NCI-H524 (cell line): ENCODE measurements around the gene CACNG1.

ENCODE experiments used
- DNase-seq, 2 experiments: peaks; one replicate each; lab custom pipeline; 2025; lab: John Stamatoyannopoulos, UW

Gene CACNG1

GRCh38 chr17:67051155-67051538, 6.8 kb downstream of the CACNG1 start:
- no peak for DNase-seq

DNA sequence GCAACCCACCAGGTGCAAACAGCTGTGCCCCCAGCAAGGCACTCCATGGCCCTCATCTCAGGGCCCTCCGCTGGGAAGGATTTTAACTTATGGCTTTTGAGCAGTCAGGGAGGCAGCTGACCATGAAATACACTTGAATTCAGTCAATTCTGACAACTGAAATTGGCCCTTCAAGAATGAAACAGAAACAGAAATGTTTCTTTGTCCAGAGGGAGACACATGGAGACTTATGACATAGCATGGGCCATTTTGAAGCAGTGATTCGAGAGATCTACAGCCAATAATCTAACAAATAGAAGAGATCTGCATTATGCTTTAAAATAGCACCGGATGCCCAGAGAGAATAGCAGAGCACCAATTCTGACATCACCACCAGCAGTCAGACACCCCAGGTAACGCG, 7.5 kb downstream of the CACNG1 start:
- DNase-seq: no peak

- no peak for DNase-seq
Measured at GRCh38 chr17:67052720-67053437, 8.5 kb downstream of the CACNG1 start.

- peak in 1 of 2 experiments; percentile 20 for DNase-seq
Measured at GRCh38 chr17:67053438-67054000, 9.2 kb downstream of the CACNG1 start.

GRCh38 chr17:67054011-67054591, 9.7 kb downstream of the CACNG1 start:
- DNase-seq: no peak

DNA sequence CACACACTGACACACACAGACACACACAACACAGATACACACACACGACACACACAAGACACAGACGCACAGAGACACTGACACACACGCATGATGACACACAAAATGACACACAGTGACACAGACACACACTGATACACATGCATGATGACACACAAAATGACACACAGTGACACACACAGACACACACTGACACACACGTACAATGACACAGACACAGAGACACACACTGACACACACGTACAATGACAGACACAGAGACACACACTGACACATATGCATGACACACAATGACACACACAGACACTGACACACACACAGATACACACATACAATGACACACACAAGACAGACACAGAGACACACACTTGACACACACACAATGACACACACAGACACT, 10.3 kb downstream of the CACNG1 start:
- no peak for DNase-seq

GRCh38 chr17:67055041-67055443, 10.7 kb downstream of the CACNG1 start:
- DNase-seq: no peak

DNA sequence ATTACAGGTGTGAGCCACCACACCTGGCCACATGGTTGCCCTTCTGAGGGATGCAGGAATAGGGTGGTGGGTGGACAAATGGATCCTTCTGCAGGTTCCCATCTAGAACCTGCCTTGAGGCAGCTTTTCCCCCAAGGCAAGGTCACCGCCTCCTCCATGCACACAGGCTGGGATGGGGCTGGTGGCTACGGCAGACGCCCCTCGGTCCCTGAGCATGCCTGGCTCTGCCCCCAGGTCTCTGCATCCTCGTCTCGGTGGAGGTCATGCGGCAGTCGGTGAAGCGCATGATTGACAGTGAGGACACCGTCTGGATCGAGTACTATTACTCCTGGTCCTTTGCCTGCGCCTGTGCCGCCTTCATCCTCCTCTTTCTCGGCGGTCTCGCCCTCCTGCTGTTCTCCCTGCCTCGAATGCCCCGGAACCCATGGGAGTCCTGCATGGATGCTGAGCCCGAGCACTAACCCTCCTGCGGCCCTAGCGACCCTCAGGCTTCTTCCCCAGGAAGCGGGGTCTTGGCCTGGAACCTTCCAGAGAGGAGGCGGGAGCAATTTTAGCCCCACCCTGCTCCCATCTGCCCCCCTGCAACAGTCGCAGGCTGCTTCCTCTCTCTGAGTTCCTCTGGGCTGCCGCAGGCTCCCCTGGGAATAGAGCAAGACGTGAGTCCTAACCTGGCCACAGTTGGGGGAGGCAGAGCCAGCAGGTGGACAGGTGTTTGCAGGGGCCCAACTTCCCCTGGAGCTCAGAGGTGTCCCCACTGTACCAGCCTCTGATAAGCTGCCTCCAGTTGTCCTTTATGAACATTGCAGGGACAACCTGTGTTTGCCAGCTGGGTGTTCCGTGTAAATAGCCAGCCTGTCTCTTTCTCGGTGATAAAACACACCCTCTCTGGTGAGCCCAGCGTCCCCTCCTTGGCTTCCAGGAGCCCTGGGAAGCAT, 11.7 kb downstream of the CACNG1 start:
- DNase-seq: no peak

- DNase-seq: no peak
Measured at GRCh38 chr17:67056746-67057490, 12.6 kb downstream of the CACNG1 start.

- no peak for DNase-seq
Measured at GRCh38 chr17:67058036-67058435, 13.7 kb downstream of the CACNG1 start.

DNA sequence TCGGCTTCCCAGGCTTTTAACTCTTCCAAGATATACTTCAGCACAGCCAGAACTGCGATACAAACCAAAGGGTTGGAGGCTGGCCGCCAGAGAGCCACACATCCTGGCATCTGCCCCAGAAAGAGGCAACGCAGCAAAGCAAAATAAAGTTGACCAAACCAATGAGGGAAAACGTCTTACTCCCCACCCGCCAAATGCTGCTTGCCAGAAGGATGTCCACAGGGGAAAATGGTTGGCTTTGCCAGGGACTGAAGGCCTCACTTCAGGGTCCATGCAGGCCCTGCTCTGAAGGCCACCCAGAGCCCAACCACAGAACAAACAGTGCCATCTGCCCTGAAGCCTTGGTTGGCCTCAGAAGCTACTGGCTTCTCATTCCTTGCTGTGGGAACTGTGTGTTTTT, 15.0 kb downstream of the CACNG1 start:
- DNase-seq: no peak

GRCh38 chr17:67063141-67063540, 18.8 kb downstream of the CACNG1 start:
- DNase-seq: no peak

GRCh38 chr17:67066717-67067116, 22.4 kb downstream of the CACNG1 start:
- no peak for DNase-seq

DNA sequence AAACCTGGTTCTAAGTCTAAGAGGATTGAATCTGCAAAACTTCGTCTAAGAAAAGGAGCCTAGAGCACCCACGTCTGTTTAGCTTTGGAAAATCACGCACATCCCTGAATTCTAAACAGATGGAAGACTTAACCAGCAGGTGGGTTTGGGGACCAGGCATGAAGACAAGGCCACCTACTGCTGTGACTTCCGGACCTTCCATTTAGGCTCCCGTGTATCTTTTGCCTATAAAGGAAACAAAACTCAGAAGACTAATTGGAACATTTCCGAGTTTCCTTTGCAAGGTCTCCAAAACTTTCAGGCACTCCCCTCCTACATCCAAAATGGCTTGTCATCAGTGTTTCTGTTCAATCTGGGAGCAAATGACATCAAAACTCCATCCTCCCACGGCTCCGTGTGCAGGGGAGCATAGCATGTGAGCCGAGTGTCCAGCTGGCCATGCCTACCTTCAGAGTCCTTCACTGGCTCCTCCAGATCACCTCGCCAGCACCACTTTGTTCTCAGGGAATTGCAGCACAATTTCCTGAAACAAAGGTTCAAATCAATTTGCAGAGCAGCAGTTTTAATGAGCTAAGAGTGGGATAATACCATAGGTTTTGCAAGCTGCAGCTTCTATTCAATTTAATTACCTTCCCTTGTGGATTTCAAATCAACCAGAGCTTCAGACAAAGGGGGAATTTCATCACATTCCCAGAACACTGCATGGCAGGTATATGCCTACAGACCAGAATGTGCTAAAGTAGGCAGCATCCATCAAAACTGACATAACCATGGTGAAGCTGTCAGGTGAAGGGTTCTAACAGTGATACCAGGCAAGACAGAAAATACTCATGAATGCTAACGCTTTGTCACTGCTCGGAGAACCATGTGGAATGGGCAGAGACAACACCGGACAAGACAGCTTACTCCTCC, 23.5 kb downstream of the CACNG1 start:
- no peak for DNase-seq

DNA sequence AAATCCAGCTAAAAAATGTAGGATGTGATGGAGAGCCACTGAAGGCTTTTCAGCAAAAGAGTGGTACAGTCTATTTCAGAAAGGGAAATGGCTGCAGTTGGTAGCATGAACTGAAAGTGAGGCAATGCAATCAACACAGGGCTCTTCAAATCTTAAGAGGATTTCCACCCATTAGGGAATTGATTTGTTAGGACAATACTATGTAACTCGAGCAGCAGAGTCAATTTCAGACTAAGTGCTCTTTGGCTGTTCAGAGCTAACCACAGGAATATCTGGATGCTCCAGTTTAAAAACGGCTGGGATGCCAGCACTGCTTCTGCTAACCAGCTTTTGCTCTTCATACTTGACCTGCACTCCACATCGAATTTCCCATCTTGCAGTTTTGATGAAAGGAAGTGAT, 24.6 kb downstream of the CACNG1 start:
- DNase-seq: peak; percentile 17 to 76

GRCh38 chr17:67069603-67070136, 25.3 kb downstream of the CACNG1 start:
- no peak for DNase-seq

GRCh38 chr17:67071595-67071994, 27.2 kb downstream of the CACNG1 start:
- no peak for DNase-seq

DNA sequence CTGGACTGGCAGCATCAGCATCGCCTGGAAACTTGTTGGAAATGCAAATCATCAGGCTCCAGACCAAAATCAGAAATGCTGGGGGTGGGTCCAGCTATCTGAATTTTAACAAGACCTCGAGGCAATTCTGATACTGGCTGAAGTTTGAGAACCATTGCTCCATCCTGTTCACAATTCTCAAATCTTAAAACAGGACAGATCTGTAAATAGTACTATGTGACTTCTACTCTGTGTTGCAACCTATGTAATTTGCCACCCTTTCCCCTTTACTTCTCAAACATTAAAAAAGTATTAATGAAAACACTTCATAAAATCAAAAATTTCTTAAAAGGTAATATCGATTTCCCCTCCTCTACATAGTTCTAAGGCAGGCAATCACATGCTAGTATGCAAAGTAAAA, 28.5 kb downstream of the CACNG1 start:
- no peak for DNase-seq

DNA sequence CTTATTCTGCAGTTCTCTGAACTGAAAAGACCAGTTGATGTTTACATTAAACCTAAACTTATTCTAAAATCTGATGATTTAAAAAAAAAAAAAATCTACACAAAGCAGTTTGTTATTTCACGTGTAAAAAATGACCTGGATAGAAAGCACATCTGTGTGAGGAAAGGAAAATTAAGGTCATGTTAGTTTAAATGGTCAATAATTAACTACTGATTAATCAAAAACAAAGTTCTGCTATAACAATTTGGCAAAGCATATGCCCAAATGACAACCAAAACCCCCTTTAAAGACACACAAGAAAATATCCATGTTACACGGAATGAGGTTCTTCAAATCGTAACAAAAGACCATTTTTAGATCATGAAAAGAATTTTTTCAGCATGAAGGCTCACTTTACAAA, 30.4 kb downstream of the CACNG1 start:
- DNase-seq: no peak

DNA sequence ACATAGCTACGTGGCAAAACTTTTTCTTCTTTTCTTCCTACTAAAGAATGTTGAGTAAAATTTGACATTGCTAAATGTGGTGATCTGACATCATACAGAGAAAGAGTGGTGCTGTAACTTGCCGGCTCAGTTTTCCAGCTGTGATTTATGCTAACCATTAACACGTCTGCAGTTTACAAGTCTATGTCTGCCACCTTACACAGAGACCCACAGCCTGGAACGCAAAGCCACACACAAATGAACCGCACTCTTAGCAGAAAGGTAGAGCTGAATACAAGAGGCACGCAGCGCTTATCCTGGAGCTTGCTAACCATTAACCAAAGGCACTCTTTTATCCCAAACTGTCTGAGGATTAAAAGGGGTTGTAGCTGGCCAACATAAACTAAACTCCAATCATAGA, 31.9 kb downstream of the CACNG1 start:
- DNase-seq: no peak

- no peak for DNase-seq
Measured at GRCh38 chr17:67078292-67078691, 33.9 kb downstream of the CACNG1 start.
